ENCODE results near the gene ABTB2.

The ABTB2 gene

GRCh38 chr11:34165786-34166555 lies 191.8 kb downstream of the ABTB2 start:
- Histone ChIP-seq H2BK5ac (ENCODE audit: low read length) (no peak overlapping the region), H3K27ac (replicated peaks; ENCODE audit: low read length) (no peak overlapping the region), H2AK5ac (ENCODE audit: low read depth, low read length) (no peak overlapping the region), H3K4me2 (ENCODE audit: insufficient read depth, low read length, poor library complexity, severe bottlenecking) (no peak overlapping the region), H3K27me3 (ENCODE audit: control insufficient read depth in 3 of 3, insufficient read depth in 3 of 3, low read depth in 1 of 3, low read length in 3 of 3) (no peaks in the 10 kb centered on the region), H4K8ac (ENCODE audit: low read depth, low read length) (peak overlapping the region; percentile 45), H3K14ac (ENCODE audit: low read length) (no peak overlapping the region), H3K36me3 (replicated peaks in 1 of 2; ENCODE audit: control insufficient read depth in 2 of 2, insufficient read depth in 2 of 2, low read length in 2 of 2) (peaks cover 0 to 70% of the 10 kb centered on the region in 2 donors), H3K4ac (ENCODE audit: low read length) (no peak overlapping the region), H3K4me1 (ENCODE audit: control insufficient read depth in 2 of 2, insufficient read depth in 1 of 2, low read depth in 1 of 2, low read length in 2 of 2) (no peaks in the 10 kb centered on the region), H3K79me1 (ENCODE audit: low read depth, low read length) (peaks cover 2% of the 10 kb centered on the region), H2BK12ac (ENCODE audit: low read length) (no peak overlapping the region), H2BK15ac (ENCODE audit: low read length) (no peak overlapping the region), H3K9ac (ENCODE audit: low read depth, low read length, poor library complexity) (no peak overlapping the region), H3K18ac (ENCODE audit: low read length) (peak overlapping the region; percentile 65), H3K23ac (ENCODE audit: low read depth, low read length, poor library complexity) (peak overlapping the region; percentile 70), H3K9me3 (replicated peaks in 1 of 2; ENCODE audit: control insufficient read depth in 2 of 2, insufficient read depth in 1 of 2, low read depth in 1 of 2, low read length in 2 of 2) (no peaks in the 10 kb centered on the region), H3K4me3 (ENCODE audit: low read length in 2 of 2) (no peak overlapping the region), H2BK120ac (ENCODE audit: low read depth, low read length) (no peak overlapping the region), H4K91ac (ENCODE audit: low read depth, low read length, poor library complexity) (no peak overlapping the region), H2AFZ (ENCODE audit: low read length) (no peak overlapping the region)
- WGBS, 2 donors (ENCODE audit: extremely low coverage in 2 of 2, insufficient read length in 2 of 2, insufficient replicate concordance in 1 of 2): no CpG with 5 or more reads among the region's 12 CpGs
- no peak for DNase-seq (ENCODE audit: low spot score)

GRCh38 chr11:34165121-34165520 lies 192.7 kb downstream of the ABTB2 start:
- H2AFZ ChIP-seq (ENCODE audit: low read length): no peak overlapping the region
- H3K4me2 ChIP-seq (ENCODE audit: insufficient read depth, low read length, poor library complexity, severe bottlenecking): no peak overlapping the region
- no peak for DNase-seq (ENCODE audit: low spot score)
- H3K14ac ChIP-seq (ENCODE audit: low read length): no peak overlapping the region
- H3K4me3 ChIP-seq (ENCODE audit: low read length in 2 of 2): no peak overlapping the region
- peaks cover 2% of the 10 kb centered on the region for H3K79me1 ChIP-seq (ENCODE audit: low read depth, low read length)
- no CpG with 5 or more reads among the region's 13 CpGs for WGBS, 2 donors (ENCODE audit: extremely low coverage in 2 of 2, insufficient read length in 2 of 2, insufficient replicate concordance in 1 of 2)
- H3K27me3 ChIP-seq (ENCODE audit: control insufficient read depth in 3 of 3, insufficient read depth in 3 of 3, low read depth in 1 of 3, low read length in 3 of 3): no peaks in the 10 kb centered on the region
- H3K9me3 ChIP-seq (replicated peaks in 1 of 2; ENCODE audit: control insufficient read depth in 2 of 2, insufficient read depth in 1 of 2, low read depth in 1 of 2, low read length in 2 of 2): no peaks in the 10 kb centered on the region
- H3K9ac ChIP-seq (ENCODE audit: low read depth, low read length, poor library complexity): no peak overlapping the region
- H3K27ac ChIP-seq (replicated peaks; ENCODE audit: low read length): no peak overlapping the region
- H3K4me1 ChIP-seq (ENCODE audit: control insufficient read depth in 2 of 2, insufficient read depth in 1 of 2, low read depth in 1 of 2, low read length in 2 of 2): no peaks in the 10 kb centered on the region
- H2BK120ac ChIP-seq (ENCODE audit: low read depth, low read length): no peak overlapping the region
- H2BK15ac ChIP-seq (ENCODE audit: low read length): no peak overlapping the region
- H3K4ac ChIP-seq (ENCODE audit: low read length): no peak overlapping the region
- H2BK12ac ChIP-seq (ENCODE audit: low read length): no peak overlapping the region
- H4K91ac ChIP-seq (ENCODE audit: low read depth, low read length, poor library complexity): no peak overlapping the region
- no peak overlapping the region for H2BK5ac ChIP-seq (ENCODE audit: low read length)
- H2AK5ac ChIP-seq (ENCODE audit: low read depth, low read length): no peak overlapping the region
- H3K23ac ChIP-seq (ENCODE audit: low read depth, low read length, poor library complexity): no peak overlapping the region
- peaks cover 0 to 69% of the 10 kb centered on the region in 2 donors for H3K36me3 ChIP-seq (replicated peaks in 1 of 2; ENCODE audit: control insufficient read depth in 2 of 2, insufficient read depth in 2 of 2, low read length in 2 of 2)
- H3K18ac ChIP-seq (ENCODE audit: low read length): no peak overlapping the region
- no peak overlapping the region for H4K8ac ChIP-seq (ENCODE audit: low read depth, low read length)

- Histone ChIP-seq H2AFZ (ENCODE audit: low read length) (no peak overlapping the region), H2BK120ac (ENCODE audit: low read depth, low read length) (no peak overlapping the region), H3K27me3 (ENCODE audit: control insufficient read depth in 3 of 3, insufficient read depth in 3 of 3, low read depth in 1 of 3, low read length in 3 of 3) (no peaks in the 10 kb centered on the region), H3K14ac (ENCODE audit: low read length) (no peak overlapping the region), H2BK15ac (ENCODE audit: low read length) (no peak overlapping the region), H3K18ac (ENCODE audit: low read length) (peak overlapping the region; percentile 40), H2BK12ac (ENCODE audit: low read length) (no peak overlapping the region), H3K79me1 (ENCODE audit: low read depth, low read length) (peaks cover 2% of the 10 kb centered on the region), H3K23ac (ENCODE audit: low read depth, low read length, poor library complexity) (peak overlapping the region; percentile 90), H3K4me3 (ENCODE audit: low read length in 2 of 2) (no peak overlapping the region), H4K91ac (ENCODE audit: low read depth, low read length, poor library complexity) (no peak overlapping the region), H3K9ac (ENCODE audit: low read depth, low read length, poor library complexity) (peak overlapping the region; percentile 63), H3K4ac (ENCODE audit: low read length) (no peak overlapping the region), H3K27ac (replicated peaks; ENCODE audit: low read length) (no peak overlapping the region), H3K4me2 (ENCODE audit: insufficient read depth, low read length, poor library complexity, severe bottlenecking) (no peak overlapping the region), H3K9me3 (replicated peaks in 1 of 2; ENCODE audit: control insufficient read depth in 2 of 2, insufficient read depth in 1 of 2, low read depth in 1 of 2, low read length in 2 of 2) (no peaks in the 10 kb centered on the region), H4K8ac (ENCODE audit: low read depth, low read length) (no peak overlapping the region), H2BK5ac (ENCODE audit: low read length) (no peak overlapping the region), H2AK5ac (ENCODE audit: low read depth, low read length) (peak overlapping the region; percentile 38), H3K4me1 (ENCODE audit: control insufficient read depth in 2 of 2, insufficient read depth in 1 of 2, low read depth in 1 of 2, low read length in 2 of 2) (no peaks in the 10 kb centered on the region), H3K36me3 (replicated peaks in 1 of 2; ENCODE audit: control insufficient read depth in 2 of 2, insufficient read depth in 2 of 2, low read length in 2 of 2) (peaks cover 0 to 77% of the 10 kb centered on the region in 2 donors)
- no peak for DNase-seq (ENCODE audit: low spot score)
- no CpG with 5 or more reads among the region's 7 CpGs for WGBS, 2 donors (ENCODE audit: extremely low coverage in 2 of 2, insufficient read length in 2 of 2, insufficient replicate concordance in 1 of 2)
Measured at GRCh38 chr11:34162856-34163255, 195.0 kb downstream of the ABTB2 start.

GRCh38 chr11:34162493-34162820 lies 195.4 kb downstream of the ABTB2 start:
- no peak overlapping the region for H2AFZ ChIP-seq (ENCODE audit: low read length)
- peak overlapping the region; percentile 90 for H3K23ac ChIP-seq (ENCODE audit: low read depth, low read length, poor library complexity)
- H3K9me3 ChIP-seq (replicated peaks in 1 of 2; ENCODE audit: control insufficient read depth in 2 of 2, insufficient read depth in 1 of 2, low read depth in 1 of 2, low read length in 2 of 2): no peaks in the 10 kb centered on the region
- no peaks in the 10 kb centered on the region for H3K79me1 ChIP-seq (ENCODE audit: low read depth, low read length)
- H3K4me2 ChIP-seq (ENCODE audit: insufficient read depth, low read length, poor library complexity, severe bottlenecking): no peak overlapping the region
- DNase-seq (ENCODE audit: low spot score): no peak
- H2BK120ac ChIP-seq (ENCODE audit: low read depth, low read length): no peak overlapping the region
- no peak overlapping the region for H2BK5ac ChIP-seq (ENCODE audit: low read length)
- H2BK12ac ChIP-seq (ENCODE audit: low read length): no peak overlapping the region
- no peak overlapping the region for H3K27ac ChIP-seq (replicated peaks; ENCODE audit: low read length)
- H3K4me1 ChIP-seq (ENCODE audit: control insufficient read depth in 2 of 2, insufficient read depth in 1 of 2, low read depth in 1 of 2, low read length in 2 of 2): no peaks in the 10 kb centered on the region
- WGBS, 2 donors (ENCODE audit: extremely low coverage in 2 of 2, insufficient read length in 2 of 2, insufficient replicate concordance in 1 of 2): no CpG with 5 or more reads among the region's 17 CpGs
- H3K27me3 ChIP-seq (ENCODE audit: control insufficient read depth in 3 of 3, insufficient read depth in 3 of 3, low read depth in 1 of 3, low read length in 3 of 3): no peaks in the 10 kb centered on the region
- H2BK15ac ChIP-seq (ENCODE audit: low read length): no peak overlapping the region
- H3K4ac ChIP-seq (ENCODE audit: low read length): no peak overlapping the region
- H2AK5ac ChIP-seq (ENCODE audit: low read depth, low read length): peak overlapping the region; percentile 38
- H3K36me3 ChIP-seq (replicated peaks in 1 of 2; ENCODE audit: control insufficient read depth in 2 of 2, insufficient read depth in 2 of 2, low read length in 2 of 2): peaks cover 0 to 81% of the 10 kb centered on the region in 2 donors
- H4K8ac ChIP-seq (ENCODE audit: low read depth, low read length): no peak overlapping the region
- H3K4me3 ChIP-seq (ENCODE audit: low read length in 2 of 2): no peak overlapping the region
- peak overlapping the region; percentile 63 for H3K9ac ChIP-seq (ENCODE audit: low read depth, low read length, poor library complexity)
- peak overlapping the region; percentile 25 for H3K14ac ChIP-seq (ENCODE audit: low read length)
- H4K91ac ChIP-seq (ENCODE audit: low read depth, low read length, poor library complexity): peak overlapping the region; percentile 57
- peak overlapping the region; percentile 15 for H3K18ac ChIP-seq (ENCODE audit: low read length)
